ENCODE results near the gene LPAR2. TPM values are rescaled to one million over a fixed set of nuclear protein-coding genes. Genes with fewer than 3 reads are reported as not detected.

The LPAR2 gene
- total and polyA plus RNA-seq, 7 donors = 0.08 to 1.5 (median 0.42) TPM

DNA sequence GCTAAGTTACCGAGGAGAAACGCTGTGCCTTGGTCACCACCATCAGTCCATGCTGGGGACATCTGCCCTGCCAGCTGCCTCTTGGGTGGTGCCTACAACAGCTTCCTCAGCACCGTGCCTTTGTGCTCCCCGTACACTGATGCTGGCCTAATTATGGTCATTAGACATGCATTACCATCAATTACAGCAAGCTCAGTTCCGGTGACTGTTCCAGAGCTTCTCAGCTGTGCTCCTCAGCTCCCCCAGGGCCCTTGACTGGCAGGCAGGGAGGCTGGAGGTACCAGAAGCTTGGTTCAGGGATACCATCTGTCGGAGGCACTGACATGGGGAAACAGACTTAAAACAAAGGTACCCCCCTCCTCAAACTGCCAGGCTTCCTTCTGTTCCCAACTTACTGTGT, 49.8 kb downstream of the LPAR2 start:
- TF ChIP-seq, protein P1, sequence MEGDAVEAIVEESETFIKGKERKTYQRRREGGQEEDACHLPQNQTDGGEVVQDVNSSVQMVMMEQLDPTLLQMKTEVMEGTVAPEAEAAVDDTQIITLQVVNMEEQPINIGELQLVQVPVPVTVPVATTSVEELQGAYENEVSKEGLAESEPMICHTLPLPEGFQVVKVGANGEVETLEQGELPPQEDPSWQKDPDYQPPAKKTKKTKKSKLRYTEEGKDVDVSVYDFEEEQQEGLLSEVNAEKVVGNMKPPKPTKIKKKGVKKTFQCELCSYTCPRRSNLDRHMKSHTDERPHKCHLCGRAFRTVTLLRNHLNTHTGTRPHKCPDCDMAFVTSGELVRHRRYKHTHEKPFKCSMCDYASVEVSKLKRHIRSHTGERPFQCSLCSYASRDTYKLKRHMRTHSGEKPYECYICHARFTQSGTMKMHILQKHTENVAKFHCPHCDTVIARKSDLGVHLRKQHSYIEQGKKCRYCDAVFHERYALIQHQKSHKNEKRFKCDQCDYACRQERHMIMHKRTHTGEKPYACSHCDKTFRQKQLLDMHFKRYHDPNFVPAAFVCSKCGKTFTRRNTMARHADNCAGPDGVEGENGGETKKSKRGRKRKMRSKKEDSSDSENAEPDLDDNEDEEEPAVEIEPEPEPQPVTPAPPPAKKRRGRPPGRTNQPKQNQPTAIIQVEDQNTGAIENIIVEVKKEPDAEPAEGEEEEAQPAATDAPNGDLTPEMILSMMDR (IDR thresholded peaks at IDR 0.05) = no peak
- no peaks in the 10 kb centered on the region for H3K4me1 ChIP-seq
- no peaks in the 10 kb centered on the region for H3K9me3 ChIP-seq
- intact Hi-C loops (cut with DNase I) = no loop called here
- no peaks in the 10 kb centered on the region for H3K27me3 ChIP-seq (ENCODE audit: insufficient read depth in 3 of 3, low read length in 2 of 3)
- ATAC-seq (no peak), DNase-seq (no peak)
- no peak overlapping the region for H3K4me3 ChIP-seq
- no peak overlapping the region for H3K27ac ChIP-seq
- 34 to 51% (median 39%) methylated on average over 6 of the region's 6 CpGs for WGBS, 3 donors
- H3K36me3 ChIP-seq (ENCODE audit: insufficient read depth in 1 of 2, low read depth in 1 of 2) = no peaks in the 10 kb centered on the region

DNA sequence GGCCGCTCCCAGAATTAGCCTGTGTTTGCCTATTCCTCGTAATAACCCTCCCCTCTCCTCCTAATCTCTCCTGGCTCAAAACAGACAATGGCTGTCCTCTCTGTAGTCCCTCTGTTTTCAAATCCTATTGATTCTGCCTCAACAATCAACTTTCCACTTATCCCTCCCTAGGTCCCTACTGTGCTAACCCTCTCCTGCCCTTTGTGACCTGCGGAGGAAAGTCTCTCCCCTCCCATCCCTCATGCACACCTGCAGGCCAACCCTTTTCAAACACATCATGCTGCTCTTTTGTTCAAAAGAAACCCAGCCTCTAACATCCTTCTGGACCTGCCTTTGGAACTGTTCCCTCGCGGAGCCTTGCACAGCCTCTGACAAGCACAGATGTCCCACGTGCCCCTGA, 52.6 kb downstream of the LPAR2 start:
- Histone ChIP-seq H3K27me3 (ENCODE audit: insufficient read depth in 3 of 3, low read length in 2 of 3) (no peaks in the 10 kb centered on the region), H3K4me3 (no peak overlapping the region), H3K27ac (no peak overlapping the region), H3K9me3 (no peaks in the 10 kb centered on the region), H3K4me1 (no peaks in the 10 kb centered on the region), H3K36me3 (ENCODE audit: insufficient read depth in 1 of 2, low read depth in 1 of 2) (no peaks in the 10 kb centered on the region)
- 75 to 80% (median 77%) methylated on average over 6 of the region's 6 CpGs for WGBS, 3 donors
- intact Hi-C loops (cut with DNase I) = no loop called here
- TF ChIP-seq, protein P1 (IDR thresholded peaks at IDR 0.05) = no peak
- no peak for ATAC-seq
- no peak for DNase-seq

Other genes with a start within 250 kb of the LPAR2 start
- gene GATAD2A, start 222.5 kb downstream of the LPAR2 start, total RNA-seq = 10 to 100 TPM; 25.3 to 65.9 (median 55.6) TPM
- gene GATAD2A, start 222.5 kb downstream of the LPAR2 start, polyA plus RNA-seq = 10 to 100 TPM; 18.5 to 43.4 (median 32.5) TPM
- gene TSSK6, start 112.7 kb downstream of the LPAR2 start, total RNA-seq = 1 to 10 TPM in 1 of 4 donors, under 1 TPM in 2, not detected in 1; 0.50 to 1.9 (median 0.62) TPM
- 1 to 10 TPM in 2 of 3 donors, under 1 TPM in 1; 0.37 to 3.2 (median 1.4) TPM for gene TSSK6, start 112.7 kb downstream of the LPAR2 start, polyA plus RNA-seq
- gene NDUFA13, start 112.0 kb downstream of the LPAR2 start, total RNA-seq = 100 to 1,000 TPM; 438 to 648 (median 574) TPM
- 100 to 1,000 TPM; 274 to 597 (median 487) TPM for gene NDUFA13, start 112.0 kb downstream of the LPAR2 start, polyA plus RNA-seq
- 1 to 10 TPM; 1.1 to 2.4 (median 1.3) TPM for gene YJEFN3, start 99.3 kb downstream of the LPAR2 start, total RNA-seq
- gene YJEFN3, start 99.3 kb downstream of the LPAR2 start, polyA plus RNA-seq = 1 to 10 TPM in 2 of 3 donors, under 1 TPM in 1; 1.00 to 2.9 (median 1.4) TPM
- not detected for gene CILP2, start 90.0 kb downstream of the LPAR2 start, total RNA-seq
- under 1 TPM in 1 of 3 donors, not detected in 2; 0.03 TPM for gene CILP2, start 90.0 kb downstream of the LPAR2 start, polyA plus RNA-seq
- under 1 TPM in 1 of 4 donors, not detected in 3; 0.17 TPM for gene PBX4, start 9.5 kb downstream of the LPAR2 start, total RNA-seq
- gene PBX4, start 9.5 kb downstream of the LPAR2 start, polyA plus RNA-seq = under 1 TPM in 2 of 3 donors, not detected in 1; 0.06 to 0.08 TPM
- 1 to 10 TPM; 1.4 to 2.3 (median 1.8) TPM for gene GMIP, start 15.4 kb upstream of the LPAR2 start, total RNA-seq
- 1 to 10 TPM in 1 of 3 donors, under 1 TPM in 2; 0.51 to 1.1 (median 0.83) TPM for gene GMIP, start 15.4 kb upstream of the LPAR2 start, polyA plus RNA-seq
- gene ATP13A1, start 35.5 kb upstream of the LPAR2 start, total RNA-seq = 10 to 100 TPM; 17.5 to 27.5 (median 21.4) TPM
- gene ATP13A1, start 35.5 kb upstream of the LPAR2 start, polyA plus RNA-seq = 10 to 100 TPM; 15.4 to 23.8 (median 20.6) TPM
- 1 to 10 TPM; 1.5 to 3.1 (median 1.9) TPM for gene ZNF101, start 40.6 kb upstream of the LPAR2 start, total RNA-seq
- gene ZNF101, start 40.6 kb upstream of the LPAR2 start, polyA plus RNA-seq = 1 to 10 TPM; 2.1 to 3.8 (median 2.5) TPM
- gene ZNF14, start 104.9 kb upstream of the LPAR2 start, total RNA-seq = 1 to 10 TPM; 1.5 to 3.4 (median 2.1) TPM
- 1 to 10 TPM; 1.0 to 2.1 (median 1.7) TPM for gene ZNF14, start 104.9 kb upstream of the LPAR2 start, polyA plus RNA-seq
- 10 to 100 TPM in 1 of 4 donors, 1 to 10 TPM in 3; 6.8 to 12.5 (median 8.7) TPM for gene ZNF506, start 193.5 kb upstream of the LPAR2 start, total RNA-seq
- 1 to 10 TPM; 2.4 to 8.7 (median 2.7) TPM for gene ZNF506, start 193.5 kb upstream of the LPAR2 start, polyA plus RNA-seq
- gene ZNF253, start 237.7 kb upstream of the LPAR2 start, total RNA-seq = 10 to 100 TPM in 1 of 4 donors, 1 to 10 TPM in 3; 4.5 to 10.9 (median 6.5) TPM
- 10 to 100 TPM in 1 of 3 donors, 1 to 10 TPM in 2; 1.5 to 13.5 (median 4.2) TPM for gene ZNF253, start 237.7 kb upstream of the LPAR2 start, polyA plus RNA-seq